CD4-positive, alpha-beta T cell treated with Interleukin-10 for 1 hour (primary cell): ENCODE results near the gene PRMT7.

Experiments
- DNase-seq: peaks from one replicate; pipeline ENCODE4 v3.0.0-alpha.2; 2020

Gene PRMT7

GRCh38 chr16:68400083-68400923 lies 89.5 kb downstream of the PRMT7 start:
- DNase-seq, result no peak

- no peak for DNase-seq
Observed at GRCh38 chr16:68400924-68401460, 90.2 kb downstream of the PRMT7 start.

GRCh38 chr16:68401871-68402747 lies 91.3 kb downstream of the PRMT7 start:
- no peak for DNase-seq

- no peak for DNase-seq
Observed at GRCh38 chr16:68402748-68403040, 91.9 kb downstream of the PRMT7 start.

- no peak for DNase-seq
Observed at GRCh38 chr16:68403177-68403576, 92.4 kb downstream of the PRMT7 start.

- DNase-seq, result no peak
Observed at GRCh38 chr16:68403704-68404103, 92.9 kb downstream of the PRMT7 start.

- DNase-seq, result no peak
Observed at GRCh38 chr16:68404736-68405345, 94.0 kb downstream of the PRMT7 start.

- no peak for DNase-seq
Observed at GRCh38 chr16:68406458-68407152, 95.8 kb downstream of the PRMT7 start.
